ENCODE results near the gene HINFP.

HINFP gene

GRCh38 chr11:119112314-119113020 lies 8.9 kb upstream of the HINFP start:
- TF ChIP-seq CTCF (IDR thresholded peaks at IDR 0.05; ENCODE audit: insufficient read depth, low read depth, low read length, missing control alignments), result no peak
- no peak overlapping the region for H3K4me3 ChIP-seq (ENCODE audit: low read length)
- no peak for DNase-seq (ENCODE audit: low read depth)

- H3K4me3 ChIP-seq (ENCODE audit: low read length), result no peak overlapping the region
- no peak for TF ChIP-seq CTCF (IDR thresholded peaks at IDR 0.05; ENCODE audit: insufficient read depth, low read depth, low read length, missing control alignments)
- DNase-seq (ENCODE audit: low read depth), result no peak
Observed at GRCh38 chr11:119113716-119114115, 7.7 kb upstream of the HINFP start.

- TF ChIP-seq CTCF (IDR thresholded peaks at IDR 0.05; ENCODE audit: insufficient read depth, low read depth, low read length, missing control alignments), result no peak
- H3K4me3 ChIP-seq (ENCODE audit: low read length), result no peak overlapping the region
- no peak for DNase-seq (ENCODE audit: low read depth)
Observed at GRCh38 chr11:119114351-119114750, 7.0 kb upstream of the HINFP start.

- no peak for DNase-seq (ENCODE audit: low read depth)
- TF ChIP-seq CTCF (IDR thresholded peaks at IDR 0.05; ENCODE audit: insufficient read depth, low read depth, low read length, missing control alignments), result no peak
- no peak overlapping the region for H3K4me3 ChIP-seq (ENCODE audit: low read length)
Observed at GRCh38 chr11:119115484-119116234, 5.7 kb upstream of the HINFP start.

GRCh38 chr11:119116235-119116594 lies 5.2 kb upstream of the HINFP start:
- DNase-seq (ENCODE audit: low read depth), result no peak
- no peak overlapping the region for H3K4me3 ChIP-seq (ENCODE audit: low read length)
- TF ChIP-seq CTCF (IDR thresholded peaks at IDR 0.05; ENCODE audit: insufficient read depth, low read depth, low read length, missing control alignments), result no peak

GRCh38 chr11:119116601-119117000 lies 4.8 kb upstream of the HINFP start:
- TF ChIP-seq CTCF (IDR thresholded peaks at IDR 0.05; ENCODE audit: insufficient read depth, low read depth, low read length, missing control alignments), result no peak
- no peak overlapping the region for H3K4me3 ChIP-seq (ENCODE audit: low read length)

More at GRCh38 chr11:119116601-119117000, 4.8 kb upstream of the HINFP start:
- DNase-seq (ENCODE audit: low read depth), result no peak
